ENCODE measurements around the gene CDRT4. TPM values are rescaled to one million over a fixed set of nuclear protein-coding genes. Genes with fewer than 3 reads are reported as not detected.
"Not testable (repeated sequence)": the region's sequence is repeated elsewhere in the genome, so short reads cannot be mapped to it uniquely, and the experiment has no call there.

Gene CDRT4
- total RNA-seq, 4 donors from 2014 or later: 7.1 to 23.8 (median 8.8) TPM

DNA sequence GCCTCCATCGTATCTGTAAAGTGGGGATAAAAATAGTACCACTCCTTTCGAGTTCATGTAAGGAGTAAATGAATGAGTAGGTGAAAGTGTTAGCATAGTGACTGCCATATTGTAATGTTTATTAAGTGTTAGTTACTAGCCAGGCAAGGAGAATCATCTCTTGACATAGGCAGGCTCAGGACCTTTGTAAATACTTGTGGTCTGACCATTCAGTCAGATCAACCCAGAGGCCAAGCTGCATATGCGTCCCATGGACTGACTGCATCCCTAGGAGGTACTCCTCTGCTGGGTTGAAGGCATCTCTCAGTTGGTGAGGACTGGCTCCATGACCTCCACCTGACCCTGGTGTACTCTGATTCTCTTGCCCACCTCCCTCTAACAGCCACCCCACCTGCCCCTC lies 40.5 kb upstream of the CDRT4 start:
- DNase-seq (ENCODE audit: low spot score in 2 of 2): no peak
- Histone ChIP-seq H3K27me3 (no peaks in the 10 kb centered on the region), H3K4me3 (no peak overlapping the region), H3K27ac (no peak overlapping the region), H3K4me1 (peaks cover 8% of the 10 kb centered on the region), H3K9me3 (no peaks in the 10 kb centered on the region), H3K36me3 (no peaks in the 10 kb centered on the region)
- 94% methylated on average over 3 of the region's 3 CpGs for WGBS
- TF ChIP-seq, protein P1, sequence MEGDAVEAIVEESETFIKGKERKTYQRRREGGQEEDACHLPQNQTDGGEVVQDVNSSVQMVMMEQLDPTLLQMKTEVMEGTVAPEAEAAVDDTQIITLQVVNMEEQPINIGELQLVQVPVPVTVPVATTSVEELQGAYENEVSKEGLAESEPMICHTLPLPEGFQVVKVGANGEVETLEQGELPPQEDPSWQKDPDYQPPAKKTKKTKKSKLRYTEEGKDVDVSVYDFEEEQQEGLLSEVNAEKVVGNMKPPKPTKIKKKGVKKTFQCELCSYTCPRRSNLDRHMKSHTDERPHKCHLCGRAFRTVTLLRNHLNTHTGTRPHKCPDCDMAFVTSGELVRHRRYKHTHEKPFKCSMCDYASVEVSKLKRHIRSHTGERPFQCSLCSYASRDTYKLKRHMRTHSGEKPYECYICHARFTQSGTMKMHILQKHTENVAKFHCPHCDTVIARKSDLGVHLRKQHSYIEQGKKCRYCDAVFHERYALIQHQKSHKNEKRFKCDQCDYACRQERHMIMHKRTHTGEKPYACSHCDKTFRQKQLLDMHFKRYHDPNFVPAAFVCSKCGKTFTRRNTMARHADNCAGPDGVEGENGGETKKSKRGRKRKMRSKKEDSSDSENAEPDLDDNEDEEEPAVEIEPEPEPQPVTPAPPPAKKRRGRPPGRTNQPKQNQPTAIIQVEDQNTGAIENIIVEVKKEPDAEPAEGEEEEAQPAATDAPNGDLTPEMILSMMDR (IDR thresholded peaks at IDR 0.05): no peak
- TF ChIP-seq POLR2A (IDR thresholded peaks at IDR 0.05) (no peak), EP300 (IDR thresholded peaks at IDR 0.05) (no peak), POLR2AphosphoS5 (IDR thresholded peaks at IDR 0.05) (no peak)

DNA sequence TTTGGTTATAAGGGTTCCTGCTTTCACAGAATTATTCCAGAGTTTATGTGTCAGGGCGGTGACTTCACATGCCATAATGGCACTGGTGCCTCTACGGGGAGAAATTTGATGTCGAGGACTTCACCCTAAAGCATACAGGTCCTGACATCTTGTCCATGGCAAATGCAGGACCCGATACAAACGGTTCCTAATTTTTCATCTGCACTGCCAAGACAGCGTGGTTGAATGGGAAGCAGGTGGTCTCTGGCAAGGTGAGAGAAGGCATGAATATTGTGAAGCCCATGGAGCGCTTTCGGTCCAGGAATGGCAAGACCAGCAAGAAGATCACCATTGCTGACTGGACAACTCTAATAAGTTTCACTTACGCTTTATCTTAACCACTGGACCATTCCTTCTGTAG lies 39.6 kb upstream of the CDRT4 start:
- no peaks in the 10 kb centered on the region for H3K36me3 ChIP-seq
- no peaks in the 10 kb centered on the region for H3K9me3 ChIP-seq
- no peak overlapping the region for H3K4me3 ChIP-seq
- H3K27ac ChIP-seq: no peak overlapping the region
- no peak for TF ChIP-seq POLR2A (IDR thresholded peaks at IDR 0.05)
- no peak for TF ChIP-seq EP300 (IDR thresholded peaks at IDR 0.05)
- TF ChIP-seq, protein P1 (IDR thresholded peaks at IDR 0.05): no peak
- no peak for TF ChIP-seq POLR2AphosphoS5 (IDR thresholded peaks at IDR 0.05)
- no peaks in the 10 kb centered on the region for H3K27me3 ChIP-seq
- no peak for DNase-seq (ENCODE audit: low spot score in 2 of 2)
- H3K4me1 ChIP-seq: peaks cover 17% of the 10 kb centered on the region
- WGBS: 93% methylated on average over 9 of the region's 9 CpGs

DNA sequence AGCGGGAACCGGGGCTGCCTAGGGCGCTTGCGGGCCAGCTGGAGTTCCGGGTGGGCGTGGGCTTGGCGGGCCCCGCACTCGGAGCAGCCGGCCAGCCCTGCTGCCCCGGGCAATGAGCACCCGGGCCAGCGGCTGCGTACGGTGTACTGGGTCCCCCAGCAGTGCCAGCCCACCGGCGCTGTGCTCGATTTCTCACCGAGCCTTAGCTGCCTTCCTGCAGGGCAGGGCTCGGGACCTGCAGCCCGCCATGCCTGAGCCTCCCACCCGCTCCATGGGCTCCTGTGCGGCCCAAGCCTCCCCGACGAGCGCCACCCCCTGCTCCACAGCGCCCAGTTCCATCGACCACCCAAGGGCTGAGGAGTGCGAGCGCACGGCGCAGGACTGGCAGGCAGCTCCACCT lies 38.3 kb upstream of the CDRT4 start:
- H3K36me3 ChIP-seq; DNase-seq (ENCODE audit: low spot score in 2 of 2); H3K27ac ChIP-seq; H3K4me3 ChIP-seq; H3K27me3 ChIP-seq; H3K9me3 ChIP-seq: not testable (repeated sequence)
- H3K4me1 ChIP-seq: peaks cover 21% of the 10 kb centered on the region
- no CpG with 5 or more reads among the region's 32 CpGs for WGBS

DNA sequence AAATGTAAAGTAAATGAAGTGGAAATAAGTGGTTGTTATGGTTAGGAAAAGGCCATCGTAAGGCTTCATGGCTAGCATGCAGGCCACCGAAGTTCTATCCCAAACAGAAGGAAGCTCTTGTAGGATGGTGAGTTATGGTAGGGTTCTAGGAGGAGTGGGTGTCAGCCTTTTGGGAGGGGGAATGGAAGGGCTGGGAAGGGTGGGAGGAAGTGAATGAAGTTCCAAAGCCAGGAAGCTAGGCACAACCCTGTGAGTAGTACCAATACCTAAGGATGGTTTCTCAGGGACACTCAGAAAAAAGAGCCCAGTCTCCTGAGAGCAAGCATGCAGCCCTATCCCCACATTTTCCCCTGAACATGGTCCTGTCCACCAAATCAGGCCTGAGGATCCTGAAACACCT lies 36.3 kb upstream of the CDRT4 start:
- Histone ChIP-seq H3K36me3 (no peaks in the 10 kb centered on the region), H3K4me1 (peaks cover 16% of the 10 kb centered on the region), H3K27me3 (no peaks in the 10 kb centered on the region), H3K9me3 (no peaks in the 10 kb centered on the region), H3K4me3 (no peak overlapping the region), H3K27ac (no peak overlapping the region)
- TF ChIP-seq POLR2AphosphoS5 (IDR thresholded peaks at IDR 0.05) (no peak), EP300 (IDR thresholded peaks at IDR 0.05) (no peak), POLR2A (IDR thresholded peaks at IDR 0.05) (no peak)
- TF ChIP-seq, protein P1 (IDR thresholded peaks at IDR 0.05): no peak
- WGBS: 89% methylated on average over 2 of the region's 2 CpGs
- DNase-seq (ENCODE audit: low spot score in 2 of 2): no peak

DNA sequence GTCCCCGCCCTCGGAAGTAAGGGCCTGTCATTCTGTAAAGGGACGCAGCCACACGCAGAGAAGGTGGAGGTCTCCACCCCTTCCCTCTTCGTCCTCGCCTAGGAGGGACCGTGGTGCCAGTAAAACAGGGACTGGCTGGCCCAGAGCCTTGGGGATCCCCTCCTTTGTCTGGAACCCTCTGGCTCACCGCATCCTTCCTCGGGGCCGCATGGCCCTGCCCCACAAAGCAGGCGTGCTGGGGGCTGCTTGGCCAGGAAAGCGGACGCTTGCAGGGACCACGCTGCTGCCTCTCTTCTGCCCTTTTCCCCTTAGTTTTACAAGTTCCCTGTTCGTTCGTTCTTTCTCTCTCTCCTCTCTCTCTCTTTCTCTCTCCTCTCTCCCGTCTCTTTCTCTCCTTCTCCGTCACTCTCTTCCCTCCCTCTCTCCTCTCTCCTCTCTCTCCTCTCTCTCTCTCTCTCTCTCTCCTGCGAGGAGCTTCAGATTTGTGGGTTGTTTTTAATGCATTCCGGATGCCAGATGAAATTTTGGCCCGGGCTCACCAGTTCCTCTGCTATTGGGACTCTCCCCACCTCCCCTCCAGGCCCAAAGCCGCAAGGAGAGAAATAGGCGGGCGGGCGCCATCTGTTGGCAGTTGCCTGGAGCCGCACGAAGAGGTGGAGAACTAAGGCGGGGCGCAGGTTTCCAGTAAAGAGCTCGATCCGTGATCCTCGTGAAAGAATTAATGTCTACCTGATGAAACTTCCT lies 35.1 kb upstream of the CDRT4 start:
- H3K36me3 ChIP-seq: no peaks in the 10 kb centered on the region
- peak overlapping the region; percentile 41 for H3K4me3 ChIP-seq
- TF ChIP-seq, protein P1 (IDR thresholded peaks at IDR 0.05): peak; percentile 87 to 89
- TF ChIP-seq POLR2AphosphoS5 (IDR thresholded peaks at IDR 0.05) (peak in 2 of 3 donors; percentile 35 to 50), POLR2A (IDR thresholded peaks at IDR 0.05) (peak in 1 of 2 donors; percentile 10), EP300 (IDR thresholded peaks at IDR 0.05) (no peak)
- peaks cover 19% of the 10 kb centered on the region for H3K4me1 ChIP-seq
- peak; percentile 97 to 98 for DNase-seq (ENCODE audit: low spot score in 2 of 2)
- H3K27ac ChIP-seq: peak overlapping the region; percentile 87
- H3K9me3 ChIP-seq: no peaks in the 10 kb centered on the region
- H3K27me3 ChIP-seq: no peaks in the 10 kb centered on the region
- 14% methylated on average over 32 of the region's 32 CpGs for WGBS
